HepG2 (cell line): ENCODE results near the gene UNC5CL. TPM values are rescaled to one million over a fixed set of nuclear protein-coding genes. Genes with fewer than 3 reads are reported as not detected.

Source experiments
- BCL6 ChIP-seq: IDR thresholded peaks from 2 replicates; pipeline ENCODE4 v1.6.1; 2016; ENCODE audit warnings: missing genetic modification reagents, missing compliant biosample characterization
- BHLHE40 ChIP-seq: IDR thresholded peaks from 2 replicates; pipeline ENCODE4 v1.6.1; 2011; ENCODE audit warnings: low read length, improper control_type of control experiment
- CBFB ChIP-seq: sonication (generic); formaldehyde crosslinking; IDR thresholded peaks from 2 replicates; pipeline ENCODE4 v1.4.0; 2020; ENCODE audit warnings: missing genetic modification reagents
- ERF ChIP-seq: IDR thresholded peaks from 2 replicates; pipeline ENCODE4 v1.6.1; 2018; ENCODE audit warnings: missing biosample characterization, missing genetic modification reagents
- FOXJ3 ChIP-seq: sonication (generic); formaldehyde crosslinking; IDR thresholded peaks from 2 replicates; pipeline ENCODE4 v1.4.0; 2020; ENCODE audit warnings: missing genetic modification reagents, mild to moderate bottlenecking, borderline replicate concordance
- HNRNPH1 ChIP-seq: fragments of 200-400 bp; formaldehyde crosslinking; optimal IDR thresholded peaks from 2 replicates; pipeline ENCODE3; 2017; ENCODE audit warnings: mild to moderate bottlenecking, low read depth, low read length
- IRX3 ChIP-seq: sonication (generic); formaldehyde crosslinking; IDR thresholded peaks from 2 replicates; pipeline ENCODE4 v1.8.1; 2023; ENCODE audit warnings: mild to moderate bottlenecking, low read depth, missing genetic modification reagents, borderline replicate concordance
- JUND ChIP-seq: sonication (generic); formaldehyde crosslinking; IDR thresholded peaks from 2 replicates; pipeline ENCODE4 v1.8.0; 2022; ENCODE audit warnings: mild to moderate bottlenecking, missing genetic modification reagents
- KDM5B ChIP-seq: sonication (generic); formaldehyde crosslinking; IDR thresholded peaks from 2 replicates; pipeline ENCODE4 v1.4.0; 2020; ENCODE audit warnings: missing genetic modification reagents, mild to moderate bottlenecking, borderline replicate concordance
- KLF12 ChIP-seq: sonication (generic); formaldehyde crosslinking; IDR thresholded peaks from 2 replicates; pipeline ENCODE4 v1.4.0; 2020; ENCODE audit warnings: missing genetic modification reagents, borderline replicate concordance
- MXI1 ChIP-seq: IDR thresholded peaks from 3 replicates; pipeline ENCODE4 v1.6.1; 2012; ENCODE audit warnings: low read depth, low read length, inconsistent platforms, borderline replicate concordance
- NKX3-1 ChIP-seq: sonication (generic); formaldehyde crosslinking; IDR thresholded peaks from 2 replicates; pipeline ENCODE4 v1.5.0; 2020; ENCODE audit warnings: missing genetic modification reagents
- PAF1 ChIP-seq: IDR thresholded peaks from 2 replicates; pipeline ENCODE4 v1.6.1; 2016; ENCODE audit warnings: missing genetic modification reagents, missing compliant biosample characterization
- ZNF431 ChIP-seq: sonication (generic); formaldehyde crosslinking; IDR thresholded peaks from 2 replicates; pipeline ENCODE4 v1.9.0; 2022; ENCODE audit warnings: missing genetic modification reagents, low read depth, mild to moderate bottlenecking, borderline replicate concordance
- ZNF496 ChIP-seq: sonication (generic); formaldehyde crosslinking; IDR thresholded peaks from 2 replicates; pipeline ENCODE4 v1.8.1; 2023; ENCODE audit warnings: mild to moderate bottlenecking, moderate library complexity, missing genetic modification reagents; ENCODE audit not compliant: insufficient replicate concordance
- ZNF567 ChIP-seq: sonication (generic); formaldehyde crosslinking; IDR thresholded peaks from 2 replicates; pipeline ENCODE4 v1.8.1; 2023; ENCODE audit warnings: mild to moderate bottlenecking, missing genetic modification reagents, borderline replicate concordance
- ZNF609 ChIP-seq: sonication (generic); formaldehyde crosslinking; IDR thresholded peaks from 2 replicates; pipeline ENCODE4 v1.4.0; 2020; ENCODE audit warnings: mild to moderate bottlenecking, missing genetic modification reagents, borderline replicate concordance
- ZNF674 ChIP-seq: sonication (generic); formaldehyde crosslinking; IDR thresholded peaks from 2 replicates; pipeline ENCODE4 v1.5.0; 2020; ENCODE audit warnings: low read depth, mild to moderate bottlenecking, missing genetic modification reagents
- ZNF761 ChIP-seq: sonication (generic); formaldehyde crosslinking; conservative IDR thresholded peaks from 2 replicates; pipeline ENCODE4 v1.4.0; 2020; ENCODE audit warnings: mild to moderate bottlenecking, missing genetic modification reagents
- ZNF773 ChIP-seq: sonication (generic); formaldehyde crosslinking; IDR thresholded peaks from 2 replicates; pipeline ENCODE4 v1.4.0; 2020; ENCODE audit warnings: missing genetic modification reagents, borderline replicate concordance
- polyA plus RNA-seq, 8 experiments: library from polyadenylated mRNA; depleted of rRNA in 3 of 8; stranded (reverse) in 7 of 8; unstranded in 1 of 8; fragments of >200 nt; fragmentation: Illumina TruSeq in 4 of 8; extraction: Trizol in 4 of 8; gene quantifications; 2 replicates each; pipeline versions ENCODE4 v1.2.1 to v1.2.3, GENCODE V29; 2011 to 2016; ENCODE audit warnings: low read depth in 4 of 8, missing spikeins in 1 of 8, mixed read lengths in 1 of 8; ENCODE audit not compliant: insufficient read depth in 1 of 8
- total RNA-seq, 5 experiments: library from RNA; depleted of rRNA; stranded (reverse); fragments of >200 nt; fragmentation: Illumina TruSeq; extraction: Trizol; gene quantifications; 2 replicates each; pipeline ENCODE4 v1.2.3, GENCODE V29; 2016; ENCODE audit warnings: low read depth in 1 of 5
- TF ChIP-seq, protein P1 (sequence below): sonication (generic); formaldehyde crosslinking; IDR thresholded peaks from 2 replicates; pipeline ENCODE4 v1.9.0; 2021; ENCODE audit warnings: missing genetic modification reagents, mild to moderate bottlenecking, borderline replicate concordance
- TF ChIP-seq, protein P2 (sequence below): sonication (generic); formaldehyde crosslinking; IDR thresholded peaks from 2 replicates; pipeline ENCODE4 v1.5.0; 2020; ENCODE audit warnings: mild to moderate bottlenecking, missing genetic modification reagents

Gene UNC5CL
- total and polyA plus RNA-seq, 2 of the 13 experiments (the other 11 are each of a cell fraction or from before 2014, with no cell fraction given), result 2.4 to 2.5 TPM

DNA sequence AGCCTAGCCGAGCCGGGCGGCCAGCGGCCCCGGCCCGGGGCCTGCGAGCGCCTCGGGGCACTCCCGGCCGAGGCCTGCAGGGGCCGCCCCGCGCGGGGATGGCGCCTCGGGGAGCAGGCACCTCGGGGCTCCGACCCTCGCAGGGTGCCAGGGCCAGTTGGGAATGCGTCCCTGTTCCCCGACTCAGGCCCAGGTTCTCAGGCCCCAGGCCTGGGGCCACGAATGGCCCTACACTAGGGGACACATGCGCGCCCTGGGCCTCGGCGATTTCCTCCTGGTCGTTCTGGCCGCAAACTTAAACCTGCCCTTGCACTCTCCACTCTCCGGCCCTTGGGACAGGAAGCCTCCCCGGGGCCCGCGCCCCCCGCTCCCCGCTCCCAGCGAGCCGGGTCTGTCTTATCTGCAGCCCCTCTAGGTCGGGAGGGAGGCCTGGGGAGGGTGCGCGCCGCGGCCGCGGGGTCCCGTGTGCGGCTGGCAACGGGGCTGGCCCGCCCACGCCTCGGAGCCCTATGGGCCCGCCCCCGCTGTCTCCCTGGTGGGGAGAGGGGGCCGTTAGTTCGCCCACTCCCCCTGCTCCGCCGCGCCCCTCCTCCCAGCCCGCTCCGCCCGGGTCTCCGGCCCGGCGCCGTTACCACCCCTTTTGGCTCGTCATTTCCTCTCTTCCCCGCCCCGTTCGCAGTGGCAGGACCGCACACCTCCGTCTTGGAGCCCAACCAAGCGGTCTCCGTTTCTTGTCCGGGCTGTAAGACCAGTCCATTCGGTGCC lies 34.4 kb upstream of the UNC5CL start (continued):
- TF ChIP-seq ZNF609 (CRISPR knock-in tag) (no peak; the same call in 1 of the 2 replicates), ZNF567 (CRISPR knock-in tag) (no peak), PAF1 (CRISPR knock-in tag) (no peak), ZNF773 (peak; percentile 84; the same call in 1 of the 2 replicates), MXI1 (no peak; the same call in 2 of the 3 replicates), ZNF496 (CRISPR knock-in tag) (no peak), JUND (CRISPR knock-in tag) (0 out of 2 replicates have a peak, but pooled peaks have one; percentile 15), BCL6 (CRISPR knock-in tag) (no peak), ZNF431 (CRISPR knock-in tag) (no peak; the same call in 1 of the 2 replicates), IRX3 (0 out of 2 replicates have a peak, but pooled peaks have one; percentile 43), ZNF761 (0 out of 2 replicates have a peak, but pooled peaks have one; percentile 19), KLF12 (CRISPR knock-in tag) (peak; percentile 49; the same call in 1 of the 2 replicates), NKX3-1 (CRISPR knock-in tag) (peak; percentile 53), BHLHE40 (peak; percentile 28; the same call in 1 of the 2 replicates), ERF (CRISPR knock-in tag) (peak; percentile 72; the same call in 1 of the 2 replicates), KDM5B (CRISPR knock-in tag) (no peak; the same call in 1 of the 2 replicates), HNRNPH1 (no peak), CBFB (CRISPR knock-in tag) (no peak), ZNF674 (CRISPR knock-in tag) (no peak), FOXJ3 (CRISPR knock-in tag) (no peak)
- TF ChIP-seq, protein P1, sequence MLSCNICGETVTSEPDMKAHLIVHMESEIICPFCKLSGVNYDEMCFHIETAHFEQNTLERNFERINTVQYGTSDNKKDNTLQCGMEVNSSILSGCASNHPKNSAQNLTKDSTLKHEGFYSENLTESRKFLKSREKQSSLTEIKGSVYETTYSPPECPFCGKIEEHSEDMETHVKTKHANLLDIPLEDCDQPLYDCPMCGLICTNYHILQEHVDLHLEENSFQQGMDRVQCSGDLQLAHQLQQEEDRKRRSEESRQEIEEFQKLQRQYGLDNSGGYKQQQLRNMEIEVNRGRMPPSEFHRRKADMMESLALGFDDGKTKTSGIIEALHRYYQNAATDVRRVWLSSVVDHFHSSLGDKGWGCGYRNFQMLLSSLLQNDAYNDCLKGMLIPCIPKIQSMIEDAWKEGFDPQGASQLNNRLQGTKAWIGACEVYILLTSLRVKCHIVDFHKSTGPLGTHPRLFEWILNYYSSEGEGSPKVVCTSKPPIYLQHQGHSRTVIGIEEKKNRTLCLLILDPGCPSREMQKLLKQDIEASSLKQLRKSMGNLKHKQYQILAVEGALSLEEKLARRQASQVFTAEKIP, result no peak
- TF ChIP-seq, protein P2, sequence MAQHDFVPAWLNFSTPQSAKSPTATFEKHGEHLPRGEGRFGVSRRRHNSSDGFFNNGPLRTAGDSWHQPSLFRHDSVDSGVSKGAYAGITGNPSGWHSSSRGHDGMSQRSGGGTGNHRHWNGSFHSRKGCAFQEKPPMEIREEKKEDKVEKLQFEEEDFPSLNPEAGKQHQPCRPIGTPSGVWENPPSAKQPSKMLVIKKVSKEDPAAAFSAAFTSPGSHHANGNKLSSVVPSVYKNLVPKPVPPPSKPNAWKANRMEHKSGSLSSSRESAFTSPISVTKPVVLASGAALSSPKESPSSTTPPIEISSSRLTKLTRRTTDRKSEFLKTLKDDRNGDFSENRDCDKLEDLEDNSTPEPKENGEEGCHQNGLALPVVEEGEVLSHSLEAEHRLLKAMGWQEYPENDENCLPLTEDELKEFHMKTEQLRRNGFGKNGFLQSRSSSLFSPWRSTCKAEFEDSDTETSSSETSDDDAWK, result no peak
